KG1 (cell line): ENCODE results near the gene KRTAP10-5.

Source experiments
- DNase-seq: peaks from one replicate; lab custom pipeline; 2025; lab: John Stamatoyannopoulos, UW

The KRTAP10-5 gene

DNA sequence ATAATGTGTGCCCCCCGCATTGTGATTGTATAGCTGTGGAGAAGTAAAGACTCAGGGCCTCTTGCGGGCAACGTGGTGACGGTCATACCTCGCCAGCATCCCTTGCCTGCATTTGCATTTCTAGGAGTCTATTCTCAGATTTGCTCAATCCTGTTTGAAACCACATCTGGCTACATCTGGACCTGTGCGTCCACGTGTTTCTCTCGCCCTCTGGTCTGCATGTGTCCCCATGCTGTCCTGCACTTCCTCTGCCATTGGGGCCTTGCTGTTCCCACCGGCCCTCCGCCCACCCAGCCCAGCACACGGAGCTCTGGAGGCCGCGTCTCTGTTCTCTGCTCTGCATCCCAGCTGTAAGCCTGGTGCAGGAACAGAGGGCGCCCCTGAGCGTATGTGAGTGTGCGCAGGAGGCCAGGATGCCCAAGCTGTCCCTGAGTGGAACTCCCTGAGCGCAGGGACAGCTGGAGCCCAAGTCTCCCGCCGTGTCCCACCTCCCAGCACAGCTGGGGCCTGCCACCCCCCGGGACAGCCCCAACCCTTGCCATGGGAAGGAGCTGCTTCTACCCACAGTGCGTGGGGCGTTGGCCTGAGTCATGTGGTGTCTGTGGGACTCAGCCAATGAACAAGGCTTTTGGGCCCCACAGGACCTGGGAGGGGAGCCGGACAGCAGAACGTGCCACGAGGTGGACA lies 30.7 kb downstream of the KRTAP10-5 start:
- no peak for DNase-seq

DNA sequence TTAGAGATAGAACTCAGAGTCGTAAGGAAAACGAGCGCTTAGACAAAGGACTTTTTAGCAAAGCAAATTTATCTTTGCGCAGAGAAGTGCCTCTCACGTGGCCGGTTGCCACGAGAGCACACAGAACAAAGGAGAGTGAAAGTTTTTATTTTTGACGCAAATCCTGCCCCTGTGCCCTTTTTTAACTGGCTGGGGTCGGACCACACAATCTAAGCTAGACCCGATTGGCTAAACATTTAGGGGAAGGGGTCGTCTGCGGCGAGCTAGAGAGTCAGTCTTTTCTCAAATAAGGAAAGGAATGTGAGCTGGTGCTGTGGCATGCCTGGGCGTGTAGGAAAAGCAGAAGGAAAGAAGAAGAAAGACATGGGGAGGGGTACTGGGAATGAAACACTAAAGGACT lies 31.5 kb downstream of the KRTAP10-5 start:
- no peak for DNase-seq

DNA sequence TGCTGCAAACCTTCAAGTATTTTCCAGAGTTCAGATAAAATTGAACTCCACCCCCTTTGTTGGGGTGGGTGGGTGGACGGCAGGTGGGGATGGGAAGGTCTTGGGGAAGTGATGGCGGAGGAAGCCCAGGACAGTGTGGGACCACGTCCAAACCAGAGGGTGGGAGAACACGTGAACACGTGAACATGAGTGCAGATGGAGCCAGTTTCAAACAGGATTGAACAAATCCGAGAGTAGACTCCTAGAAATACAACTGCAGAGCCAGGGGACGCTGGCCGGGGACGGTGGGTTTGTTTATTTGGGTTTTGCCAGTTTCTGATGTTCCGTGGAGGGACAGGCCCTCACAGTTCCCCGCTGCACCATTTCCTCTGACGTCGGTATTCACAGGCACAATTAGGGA lies 32.0 kb downstream of the KRTAP10-5 start:
- DNase-seq = no peak

DNA sequence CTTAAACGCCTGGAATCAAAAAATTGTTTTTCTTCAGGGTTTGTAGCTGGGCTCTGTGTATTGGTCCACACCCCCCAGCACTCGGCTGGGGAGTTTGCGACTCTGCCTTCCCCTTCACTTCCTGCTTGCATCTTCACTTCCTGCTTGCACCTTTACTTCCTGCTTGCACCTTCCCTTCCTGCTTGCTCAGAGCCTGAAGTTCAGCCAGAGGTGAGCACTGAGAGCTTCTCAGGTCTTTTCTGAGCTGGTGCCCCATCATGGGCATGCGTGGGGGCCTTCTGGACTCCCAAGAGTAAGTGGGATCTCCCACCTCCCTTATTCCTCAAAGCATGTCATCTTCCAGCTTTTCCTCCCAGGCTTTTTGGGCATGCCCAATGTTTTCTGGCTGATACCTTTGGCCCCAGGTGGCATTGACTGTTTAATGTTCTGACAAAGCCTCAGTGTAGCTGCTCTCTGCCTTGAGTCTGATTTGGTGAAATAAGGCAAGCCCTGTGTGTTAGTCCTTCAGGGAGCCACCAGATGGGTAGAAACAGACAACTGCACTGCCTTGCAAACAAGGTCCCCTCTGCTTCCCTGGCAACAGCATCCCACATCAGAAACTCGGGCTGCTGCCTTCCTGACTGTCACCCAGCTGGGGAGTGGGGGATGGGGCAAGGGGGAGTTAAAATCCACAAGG lies 32.6 kb downstream of the KRTAP10-5 start:
- no peak for DNase-seq

DNA sequence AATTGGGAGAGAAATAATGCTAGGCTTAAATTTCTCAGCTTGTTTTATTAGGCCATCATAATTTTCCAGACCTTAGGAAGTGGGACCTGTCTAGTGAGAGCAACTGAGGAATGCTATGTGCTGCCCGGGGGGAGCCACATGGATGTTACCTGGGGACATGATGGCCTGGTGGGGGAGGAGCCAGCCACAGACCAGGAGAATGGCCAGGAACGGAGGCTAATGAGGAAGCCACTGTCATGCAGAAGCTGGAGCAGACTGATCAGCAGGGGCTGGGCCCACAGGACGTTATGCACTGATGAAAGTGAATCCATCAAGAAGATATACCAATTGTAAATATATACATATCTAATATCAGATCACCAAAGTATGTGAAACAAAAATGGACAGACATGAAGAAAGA lies 35.8 kb downstream of the KRTAP10-5 start:
- no peak for DNase-seq

DNA sequence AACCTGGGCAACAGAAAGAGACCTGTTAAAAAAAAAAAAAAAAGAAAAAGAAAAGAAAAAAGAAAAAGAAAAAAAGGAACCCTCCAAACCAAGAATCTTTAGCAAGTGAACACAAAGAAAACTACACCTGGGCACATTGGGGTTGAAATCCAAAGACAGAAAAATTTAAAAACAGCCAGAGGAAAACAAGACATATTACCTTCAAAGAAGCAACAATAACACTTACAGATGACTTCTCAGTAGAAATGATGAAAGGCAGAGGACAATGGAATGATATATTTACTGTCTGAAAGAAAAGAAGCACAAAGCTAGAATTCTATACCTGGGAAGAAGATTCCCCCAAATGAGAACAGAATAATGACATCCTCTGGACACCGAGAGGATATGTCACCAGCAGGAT lies 37.7 kb downstream of the KRTAP10-5 start:
- DNase-seq = no peak

DNA sequence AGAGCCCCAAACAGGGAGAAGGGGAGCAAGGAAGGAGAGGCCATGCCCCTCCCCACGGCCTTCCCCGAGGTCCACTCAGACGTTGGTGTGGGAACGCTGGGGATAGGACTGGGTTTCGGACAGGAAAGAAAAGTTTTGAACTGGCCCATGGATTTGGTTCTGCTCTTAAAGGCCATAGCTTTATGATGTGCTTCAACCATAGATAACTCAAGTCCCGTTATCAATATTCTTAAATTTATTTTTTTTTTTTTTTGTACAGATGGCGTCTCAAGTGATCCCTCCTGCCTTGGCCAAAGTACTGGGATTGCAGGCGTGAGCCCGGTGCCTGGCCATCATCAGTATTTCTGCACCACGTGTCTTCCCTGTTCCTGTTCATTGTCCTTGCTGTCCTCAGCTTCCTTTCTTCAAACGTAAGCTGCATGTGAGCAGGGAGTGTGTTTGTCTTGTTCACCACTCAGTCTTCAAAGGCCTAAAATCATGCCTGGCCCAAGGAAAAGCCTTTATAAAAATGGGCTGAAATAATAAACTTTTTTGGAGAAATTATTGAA lies 39.6 kb downstream of the KRTAP10-5 start:
- no peak for DNase-seq

DNA sequence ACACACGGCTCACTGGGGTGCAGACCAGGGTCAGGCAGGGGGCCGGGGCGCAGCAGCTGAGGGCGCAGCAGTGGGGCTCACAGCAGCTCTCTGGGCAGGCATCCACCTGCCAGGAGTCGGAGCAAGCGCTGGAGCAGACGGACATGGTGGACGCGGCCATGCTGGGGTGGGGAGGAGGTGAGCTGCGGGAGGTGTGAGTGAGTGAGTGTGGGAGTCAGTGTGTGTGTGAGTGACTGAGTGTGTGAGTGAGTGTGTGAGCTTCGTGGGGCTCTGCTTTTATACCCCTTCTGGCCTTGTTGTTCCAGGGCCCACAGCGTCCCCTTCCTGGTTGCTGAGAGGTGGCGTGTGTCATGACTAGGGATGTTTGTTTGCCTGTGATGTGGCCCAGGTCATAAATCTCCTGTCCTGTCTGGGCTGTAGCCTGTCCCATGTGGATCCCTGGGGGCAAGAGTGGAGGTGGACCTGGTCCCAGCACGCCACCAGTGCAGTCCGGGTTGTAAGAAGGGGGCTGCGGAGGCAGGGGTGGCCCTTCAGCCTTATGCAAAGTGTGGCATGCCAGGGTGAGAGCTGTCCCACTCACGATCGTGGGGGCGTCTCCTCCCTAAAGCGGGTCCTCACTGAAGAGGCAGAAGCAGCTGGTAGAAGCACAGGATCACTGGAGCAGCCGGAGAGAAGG lies 40.3 kb downstream of the KRTAP10-5 start, which contains the start of gene KRTAP10-1:
KRTAP10-1 (minus strand) TSS at position 205 of the 676 bp plus-strand sequence; CDS start at position 160, 45 bp downstream.
- no peak for DNase-seq

DNA sequence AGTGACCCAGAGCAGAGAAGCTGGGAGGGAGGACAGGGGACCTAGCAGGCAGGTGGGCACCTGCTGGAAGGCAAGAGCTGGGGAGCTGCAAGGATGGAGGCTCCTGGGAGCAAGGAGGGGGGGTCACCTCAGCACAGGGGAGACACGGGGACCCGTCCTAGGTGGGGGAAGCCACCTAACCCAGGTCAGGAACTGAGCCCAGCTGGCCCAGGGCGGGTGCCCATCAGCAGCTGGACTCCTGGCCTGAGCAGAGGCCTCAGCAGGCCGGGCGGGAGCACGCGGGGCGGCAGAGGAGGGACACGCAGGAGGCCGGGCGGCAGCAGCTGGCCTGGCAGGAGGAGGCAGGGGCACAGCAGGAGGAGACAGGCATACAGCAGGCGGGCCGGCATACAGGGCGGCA lies 41.4 kb downstream of the KRTAP10-5 start:
- DNase-seq = no peak

DNA sequence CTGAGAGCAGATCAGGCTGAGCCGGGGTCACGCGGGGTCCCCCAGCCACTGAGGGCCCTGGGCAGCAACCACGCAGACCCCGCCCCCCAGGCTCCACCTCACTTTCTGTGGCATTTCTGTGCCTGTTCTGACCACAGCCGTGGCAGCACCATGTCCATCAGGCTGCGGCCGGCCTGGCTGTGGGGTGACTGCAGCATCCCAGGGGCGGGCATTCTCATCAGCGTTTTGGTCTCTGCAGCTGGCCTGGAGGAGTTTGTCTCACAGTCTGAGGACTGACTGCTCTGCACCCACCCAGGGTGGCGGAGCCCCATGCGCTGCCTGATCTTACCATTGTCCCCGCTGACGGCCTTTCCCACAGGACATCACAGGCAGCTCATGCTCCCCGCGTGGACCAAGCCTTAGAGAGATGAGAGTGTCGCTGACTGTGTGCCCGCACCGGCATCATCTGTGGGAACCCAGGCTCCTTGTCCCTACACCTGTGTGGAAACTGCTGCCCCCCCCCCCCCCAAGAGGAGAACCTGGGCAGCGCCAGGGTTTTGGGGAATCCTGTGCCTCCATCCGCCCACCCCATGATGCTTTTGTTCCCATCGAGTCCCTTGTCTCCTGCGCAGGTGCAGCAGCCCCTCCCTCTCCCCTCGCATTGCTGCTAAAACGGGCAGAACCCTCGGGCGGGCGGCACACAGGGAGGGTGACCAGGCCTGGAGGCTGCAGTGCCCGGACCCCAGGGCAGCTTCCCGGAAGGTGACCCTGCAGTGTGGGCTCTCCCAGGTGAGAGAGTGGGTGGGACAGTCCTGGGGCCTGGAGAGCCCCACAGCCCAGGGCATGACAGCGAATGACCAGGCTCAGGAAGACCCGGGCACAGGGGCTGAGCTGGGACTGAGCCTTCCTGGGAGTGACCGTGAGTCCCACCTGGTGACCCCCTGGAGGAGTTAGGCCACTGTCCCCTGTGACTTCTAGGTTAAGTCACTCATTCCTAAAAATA lies 42.2 kb downstream of the KRTAP10-5 start:
- DNase-seq = no peak

DNA sequence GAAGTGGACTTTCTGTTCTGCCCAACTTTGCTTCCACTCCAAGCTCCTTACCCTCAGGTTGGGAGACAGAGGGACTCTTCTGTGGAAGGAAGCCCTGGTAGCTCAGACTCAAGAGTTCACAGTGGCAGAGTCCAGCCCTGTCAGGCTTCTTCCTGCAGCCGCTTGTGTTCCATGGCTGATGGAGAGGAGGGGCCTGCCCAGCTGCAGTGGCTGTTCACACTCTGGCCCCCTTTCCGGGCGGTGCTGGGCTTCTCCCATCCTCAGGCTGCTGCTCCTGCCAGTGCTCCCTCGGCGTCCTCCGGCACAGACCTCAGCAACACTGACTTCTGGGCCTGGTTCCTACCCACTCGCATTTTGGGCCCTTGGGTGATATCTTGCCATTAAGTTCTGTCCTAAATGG lies 44.4 kb downstream of the KRTAP10-5 start:
- no peak for DNase-seq

DNA sequence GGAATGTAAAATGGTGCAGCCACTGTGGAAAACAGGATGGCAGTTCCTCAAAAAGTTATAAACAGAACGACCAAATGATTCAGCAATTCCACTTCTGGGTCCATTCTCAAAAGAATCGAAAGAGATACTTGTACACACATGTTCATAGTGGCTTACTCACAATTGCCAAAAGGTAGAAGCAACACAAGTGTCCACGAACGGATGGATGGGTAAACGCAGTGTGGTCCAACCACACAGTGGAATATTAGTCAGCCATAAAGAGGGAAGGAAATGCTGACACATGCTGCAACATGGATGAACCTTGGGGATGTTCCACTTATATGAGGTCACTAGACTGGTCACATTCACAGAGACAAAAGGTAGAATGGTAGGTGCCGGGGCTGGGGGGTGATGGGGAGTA lies 45.7 kb downstream of the KRTAP10-5 start:
- no peak for DNase-seq

DNA sequence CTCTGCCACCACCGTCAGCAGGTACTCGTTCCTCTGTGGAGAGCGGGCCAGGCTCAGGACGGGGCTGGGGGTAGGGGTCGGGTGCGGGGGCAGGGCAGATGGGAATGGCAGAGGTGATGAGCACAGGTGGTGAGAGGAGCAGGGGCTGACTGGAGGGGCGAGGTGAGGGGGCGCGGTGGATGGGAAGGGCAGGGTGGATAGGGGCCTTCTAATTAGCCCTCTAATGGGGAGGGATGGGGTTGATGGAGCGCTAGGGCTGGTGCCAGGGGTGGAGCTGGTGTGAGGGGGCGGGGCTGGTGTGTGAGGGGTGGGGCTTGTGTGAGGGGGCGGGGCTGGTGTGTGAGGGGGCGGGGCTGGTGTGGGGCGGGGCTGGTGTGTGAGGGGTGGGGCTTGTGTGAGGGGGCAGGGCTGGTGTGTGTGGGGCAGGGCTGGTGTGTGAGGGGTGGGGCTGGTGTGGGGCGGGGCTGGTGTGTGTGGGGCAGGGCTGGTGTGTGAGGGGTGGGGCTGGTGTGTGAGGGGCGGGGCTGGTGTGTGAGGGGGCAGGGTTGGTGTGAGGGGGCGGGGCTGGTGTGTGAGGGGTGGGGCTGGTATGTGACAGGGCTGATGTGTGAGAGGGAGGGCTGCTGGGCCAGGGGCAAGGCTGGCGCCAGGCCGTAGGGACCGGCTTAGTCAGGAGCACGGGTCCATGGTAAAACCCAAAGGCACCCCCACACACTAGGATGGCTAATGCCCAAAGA lies 46.3 kb downstream of the KRTAP10-5 start:
- no peak for DNase-seq

DNA sequence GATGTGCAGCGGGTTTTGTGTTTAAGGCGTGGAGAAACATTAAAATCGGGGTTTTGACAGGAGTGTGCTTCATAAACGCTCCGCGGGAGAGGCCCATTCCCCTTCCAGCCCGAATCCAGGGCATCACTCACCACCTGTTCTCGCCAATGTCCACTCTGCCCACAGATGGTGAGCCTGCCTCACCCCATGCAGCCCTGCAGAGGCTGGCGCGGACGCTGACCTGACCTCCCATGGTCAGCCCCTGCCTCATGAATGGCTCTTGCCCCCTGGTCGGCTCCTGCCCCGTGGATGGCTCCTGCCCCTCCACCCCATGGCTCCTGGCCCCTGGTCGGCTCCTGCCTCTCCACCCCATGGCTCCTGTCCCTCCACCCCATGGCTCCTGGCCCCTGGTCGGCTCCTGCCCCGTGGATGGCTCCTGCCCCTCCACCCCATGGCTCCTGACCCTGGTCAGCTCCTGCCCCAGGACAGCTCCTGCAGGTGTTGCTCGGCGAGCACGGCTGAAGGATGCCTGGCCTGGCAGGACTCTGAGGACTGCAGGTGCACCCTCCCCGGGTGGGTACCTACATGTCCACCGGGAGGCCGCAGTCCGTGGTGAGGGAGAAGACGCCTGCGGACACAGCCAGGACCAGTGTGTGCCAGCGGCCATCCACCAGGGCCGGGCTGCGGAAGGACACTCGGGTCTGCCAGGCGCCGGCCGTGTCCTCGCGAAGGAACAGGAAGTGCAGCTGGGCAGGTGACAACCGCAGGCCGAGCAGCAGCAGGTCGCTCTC lies 47.1 kb downstream of the KRTAP10-5 start:
- DNase-seq = no peak

DNA sequence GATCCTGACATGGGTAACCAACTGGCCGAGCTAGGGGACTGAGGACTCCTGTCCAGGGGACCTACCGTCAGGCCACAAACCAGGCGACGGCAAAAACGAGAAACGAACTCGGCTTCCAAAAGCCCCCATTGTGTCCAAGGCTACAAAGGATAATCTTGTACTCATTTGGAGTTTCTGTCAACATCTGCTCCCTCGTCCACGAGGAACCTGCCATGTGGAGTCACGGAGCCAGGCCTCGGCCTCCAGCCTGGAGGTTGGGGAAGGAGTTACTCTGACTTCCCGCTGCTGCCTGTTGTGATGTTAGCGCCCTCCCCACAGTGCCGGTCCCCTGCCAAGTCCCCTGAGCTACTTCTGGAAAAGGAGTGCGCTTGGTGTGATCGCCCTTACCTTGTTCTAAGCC lies 47.7 kb downstream of the KRTAP10-5 start:
- DNase-seq = no peak

DNA sequence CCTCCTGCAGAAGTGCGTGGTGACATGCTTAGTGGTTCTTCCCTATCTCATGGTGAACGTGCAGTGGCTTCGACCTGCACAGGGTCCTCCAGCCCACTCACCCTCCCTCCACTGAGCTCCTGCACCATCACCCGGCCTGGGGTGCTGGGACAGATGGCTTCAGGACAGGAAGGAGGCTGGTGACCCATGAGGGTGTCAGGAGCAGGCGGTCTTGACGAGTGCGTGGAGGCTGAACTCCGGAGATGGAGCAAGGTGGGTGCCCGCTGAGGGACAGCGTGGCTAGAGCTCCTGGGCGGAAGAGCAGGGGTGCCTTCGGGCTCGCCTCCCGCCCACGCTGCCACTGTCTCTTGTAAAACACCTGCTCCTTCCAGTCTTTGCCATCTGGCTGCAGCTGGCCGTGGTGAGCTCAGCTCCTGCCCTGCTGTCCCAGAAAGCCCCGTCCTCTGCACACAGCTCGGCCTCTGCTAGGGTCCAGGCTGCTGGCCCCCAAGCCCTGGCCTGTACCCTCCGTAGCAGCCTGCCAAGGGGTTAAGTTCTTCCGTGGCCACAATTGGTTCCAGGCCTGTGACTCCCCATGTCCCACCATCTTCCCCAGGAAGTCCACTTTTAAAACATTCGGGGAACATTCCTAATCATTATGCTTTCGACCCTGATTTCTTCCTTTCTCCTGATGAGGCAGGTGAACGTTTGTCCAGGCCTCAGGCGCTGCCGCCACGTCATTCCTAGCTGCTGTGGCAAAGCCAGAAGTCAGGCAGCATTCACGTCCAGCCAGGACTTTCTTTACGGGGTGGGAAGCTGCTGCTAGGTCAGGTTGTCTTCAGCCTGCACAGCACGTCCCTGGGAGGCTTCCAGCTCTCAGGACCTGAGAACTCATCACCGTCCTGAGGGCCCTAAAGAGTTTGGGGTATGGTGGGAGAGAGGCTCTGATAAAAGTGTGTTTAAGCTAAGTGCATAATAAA lies 48.5 kb downstream of the KRTAP10-5 start:
- no peak for DNase-seq

DNA sequence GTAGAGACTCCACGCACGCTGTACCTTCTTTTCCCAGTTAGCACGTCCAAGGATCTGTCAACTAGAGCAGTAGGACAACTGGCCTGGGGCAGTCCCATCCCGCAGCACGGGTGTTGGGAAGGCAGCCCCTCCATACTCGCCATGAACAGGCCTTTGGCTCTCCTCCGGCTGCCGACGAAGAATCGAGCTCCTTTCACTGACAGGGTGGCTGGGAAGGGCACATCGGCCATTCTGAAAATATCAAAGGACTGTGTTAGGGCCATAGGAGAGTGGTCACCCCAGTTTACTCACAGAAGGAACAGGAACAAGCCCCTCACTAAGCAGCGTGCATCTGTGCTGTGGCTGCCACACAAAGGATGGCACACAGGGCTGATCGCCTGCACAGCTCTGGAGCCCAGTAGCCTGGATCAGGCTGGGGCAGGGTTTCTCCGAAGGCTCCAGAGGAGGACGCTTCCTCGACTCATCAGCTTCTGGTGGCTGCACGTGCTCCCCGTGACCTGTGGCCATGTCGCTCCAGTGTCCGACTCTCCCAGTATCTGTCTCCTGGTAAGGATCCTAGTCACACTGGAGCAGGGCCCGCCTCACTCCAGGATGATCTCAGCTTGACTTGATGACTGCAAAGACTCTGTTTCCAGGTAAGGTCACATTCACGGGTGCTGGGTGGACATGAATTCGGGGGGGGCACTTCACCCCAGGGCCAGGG lies 49.4 kb downstream of the KRTAP10-5 start:
- no peak for DNase-seq

DNA sequence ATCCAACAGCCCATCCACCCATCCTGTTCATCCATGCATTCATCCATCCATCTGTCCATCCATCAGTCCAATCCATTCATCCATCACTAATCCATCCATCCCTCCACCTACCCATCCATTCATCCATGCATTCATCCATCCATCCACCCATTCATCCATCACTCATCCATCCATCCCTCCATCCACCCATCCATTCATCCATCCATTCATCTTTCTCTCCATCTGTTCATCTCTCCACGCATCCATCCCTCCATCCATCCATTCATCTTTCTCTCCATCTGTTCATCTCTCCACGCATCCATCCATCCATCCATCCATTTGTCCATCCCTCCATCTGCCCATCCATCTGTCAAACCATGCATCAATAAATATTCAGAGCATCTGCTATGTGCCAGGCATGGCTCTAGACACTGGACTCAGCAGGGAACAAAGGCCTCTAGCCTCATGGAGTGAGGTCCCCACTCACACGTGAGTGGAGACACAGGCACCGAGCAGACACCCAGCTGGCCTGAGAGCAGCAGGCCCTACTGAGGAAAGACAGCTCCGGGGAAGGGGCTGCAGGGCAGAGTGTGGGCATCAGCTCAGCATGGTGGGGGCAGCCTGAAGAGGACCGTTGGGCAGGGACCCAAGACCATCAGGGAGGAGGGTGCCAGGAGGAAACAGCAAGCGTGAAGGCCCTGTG lies 50.0 kb downstream of the KRTAP10-5 start:
- DNase-seq = no peak
